Ovary (tissue), 3 donors: ENCODE results near the gene CAPZB.

Source experiments
- POLR2A ChIP-seq: fragments of 450-650 bp; IDR thresholded peaks from one replicate; pipeline ENCODE4 v1.6.1; 2017; ENCODE audit warnings: antibody characterized with exemption, mild to moderate bottlenecking, moderate library complexity
- TF ChIP-seq, protein P1 (sequence below), 3 donors: fragments of 450-650 bp in 2 of 3; fragments of 200-600 bp in 1 of 3; IDR thresholded peaks; one replicate each; pipeline versions ENCODE4 v1.5.1 to v1.8.0; 2016 to 2022; ENCODE audit warnings: antibody characterized with exemption in 3 of 3, mild to moderate bottlenecking in 1 of 3
- donor health status: DM: no; HTN: no; CAD: no.

DNA sequence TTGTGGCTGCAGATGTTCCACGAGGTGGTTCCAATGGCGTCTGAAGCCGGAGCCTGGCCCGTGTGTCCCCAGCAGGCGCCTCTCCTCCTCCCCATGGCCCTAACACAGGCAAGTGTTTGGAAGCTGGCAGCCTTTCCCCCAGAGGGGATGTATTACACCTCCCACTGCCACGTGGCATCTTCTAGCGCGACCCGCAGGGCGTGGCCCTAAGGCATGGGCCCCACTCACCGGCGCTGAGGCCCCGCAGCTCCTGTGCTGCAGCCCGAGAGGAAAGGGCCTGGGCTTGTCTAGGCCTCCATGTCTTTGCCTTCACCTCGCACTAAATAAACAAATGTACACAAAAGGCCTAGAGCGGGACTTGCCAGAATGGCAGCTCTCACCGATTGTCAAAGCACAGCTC, 135.3 kb downstream of the CAPZB start:
- TF ChIP-seq, protein P1, sequence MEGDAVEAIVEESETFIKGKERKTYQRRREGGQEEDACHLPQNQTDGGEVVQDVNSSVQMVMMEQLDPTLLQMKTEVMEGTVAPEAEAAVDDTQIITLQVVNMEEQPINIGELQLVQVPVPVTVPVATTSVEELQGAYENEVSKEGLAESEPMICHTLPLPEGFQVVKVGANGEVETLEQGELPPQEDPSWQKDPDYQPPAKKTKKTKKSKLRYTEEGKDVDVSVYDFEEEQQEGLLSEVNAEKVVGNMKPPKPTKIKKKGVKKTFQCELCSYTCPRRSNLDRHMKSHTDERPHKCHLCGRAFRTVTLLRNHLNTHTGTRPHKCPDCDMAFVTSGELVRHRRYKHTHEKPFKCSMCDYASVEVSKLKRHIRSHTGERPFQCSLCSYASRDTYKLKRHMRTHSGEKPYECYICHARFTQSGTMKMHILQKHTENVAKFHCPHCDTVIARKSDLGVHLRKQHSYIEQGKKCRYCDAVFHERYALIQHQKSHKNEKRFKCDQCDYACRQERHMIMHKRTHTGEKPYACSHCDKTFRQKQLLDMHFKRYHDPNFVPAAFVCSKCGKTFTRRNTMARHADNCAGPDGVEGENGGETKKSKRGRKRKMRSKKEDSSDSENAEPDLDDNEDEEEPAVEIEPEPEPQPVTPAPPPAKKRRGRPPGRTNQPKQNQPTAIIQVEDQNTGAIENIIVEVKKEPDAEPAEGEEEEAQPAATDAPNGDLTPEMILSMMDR (IDR thresholded peaks at IDR 0.05) = no peak
- no peak for TF ChIP-seq POLR2A
